Sigmoid colon (tissue), 3 donors: ENCODE measurements around the gene FOXN4.

ENCODE experiments used
- POLR2A ChIP-seq, 2 donors: fragments of 450-650 bp; IDR thresholded peaks; one replicate each; pipeline ENCODE4 v1.6.1; 2016; ENCODE audit warnings: antibody characterized with exemption in 2 of 2, mild to moderate bottlenecking in 2 of 2, moderate library complexity in 2 of 2
- TF ChIP-seq, protein P1 (sequence below), 4 experiments: fragments of 450-650 bp in 3 of 4; fragments of 200-600 bp in 1 of 4; IDR thresholded peaks; one replicate each; pipeline ENCODE4 v1.5.1; 2016 to 2019; ENCODE audit warnings: antibody characterized with exemption in 4 of 4, mild to moderate bottlenecking in 3 of 4, moderate library complexity in 2 of 4

- TF ChIP-seq, protein P1, sequence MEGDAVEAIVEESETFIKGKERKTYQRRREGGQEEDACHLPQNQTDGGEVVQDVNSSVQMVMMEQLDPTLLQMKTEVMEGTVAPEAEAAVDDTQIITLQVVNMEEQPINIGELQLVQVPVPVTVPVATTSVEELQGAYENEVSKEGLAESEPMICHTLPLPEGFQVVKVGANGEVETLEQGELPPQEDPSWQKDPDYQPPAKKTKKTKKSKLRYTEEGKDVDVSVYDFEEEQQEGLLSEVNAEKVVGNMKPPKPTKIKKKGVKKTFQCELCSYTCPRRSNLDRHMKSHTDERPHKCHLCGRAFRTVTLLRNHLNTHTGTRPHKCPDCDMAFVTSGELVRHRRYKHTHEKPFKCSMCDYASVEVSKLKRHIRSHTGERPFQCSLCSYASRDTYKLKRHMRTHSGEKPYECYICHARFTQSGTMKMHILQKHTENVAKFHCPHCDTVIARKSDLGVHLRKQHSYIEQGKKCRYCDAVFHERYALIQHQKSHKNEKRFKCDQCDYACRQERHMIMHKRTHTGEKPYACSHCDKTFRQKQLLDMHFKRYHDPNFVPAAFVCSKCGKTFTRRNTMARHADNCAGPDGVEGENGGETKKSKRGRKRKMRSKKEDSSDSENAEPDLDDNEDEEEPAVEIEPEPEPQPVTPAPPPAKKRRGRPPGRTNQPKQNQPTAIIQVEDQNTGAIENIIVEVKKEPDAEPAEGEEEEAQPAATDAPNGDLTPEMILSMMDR (IDR thresholded peaks at IDR 0.05), result no peak
- TF ChIP-seq POLR2A (IDR thresholded peaks at IDR 0.05), result no peak
Observed at GRCh38 chr12:109291117-109291516, 18.0 kb downstream of the FOXN4 start.
